Gastroesophageal sphincter (tissue), 3 donors: Measurements from ENCODE around the gene GALNT18.

Source experiments
- CTCF ChIP-seq, 4 experiments: fragments of 200-600 bp in 2 of 4; fragments of 450-650 bp in 2 of 4; sonication (generic) in 1 of 4; IDR thresholded peaks; one replicate each; pipeline ENCODE4 v1.5.1; 2017 to 2019; ENCODE audit warnings: antibody characterized with exemption in 4 of 4, mild to moderate bottlenecking in 2 of 4, moderate library complexity in 2 of 4
- EP300 ChIP-seq: sonication (generic); formaldehyde crosslinking; IDR thresholded peaks from one replicate; pipeline ENCODE4 v1.6.1; 2017; ENCODE audit warnings: antibody characterized with exemption, mild to moderate bottlenecking
- POLR2A ChIP-seq, 2 donors: fragments of 450-650 bp; IDR thresholded peaks; one replicate each; pipeline ENCODE4 v1.6.1; 2017; ENCODE audit warnings: antibody characterized with exemption in 2 of 2, mild to moderate bottlenecking in 2 of 2, moderate library complexity in 1 of 2
- POLR2AphosphoS5 ChIP-seq: sonication (generic); formaldehyde crosslinking; IDR thresholded peaks from one replicate; pipeline ENCODE4 v1.6.1; 2017; ENCODE audit warnings: antibody characterized with exemption

- TF ChIP-seq EP300 (no peak), CTCF (IDR thresholded peaks at IDR 0.05) (no peak), POLR2A (IDR thresholded peaks at IDR 0.05) (no peak), POLR2AphosphoS5 (no peak)
These were observed 391.7 kb downstream of the GALNT18 start for GRCh38 chr11:11230087-11230486.
